RWPE1 (cell line): ENCODE results near the gene KRTAP4-8.
A peak's percentile ranks its signal among the peaks of the same experiment; 100 is the strongest.
"Not testable (repeated sequence)": the region's sequence is repeated elsewhere in the genome, so short reads cannot be mapped to it uniquely, and the experiment has no call there.

Experiments used
- CTCF ChIA-PET: fragments of 350-600 bp; sonication (Branson Sonifier 250); formaldehyde crosslinking; extraction: SDS; loops from one replicate; lab custom pipeline; 2021; lab: Yijun Ruan, JAX
- POLR2A ChIA-PET: fragments of 400-600 bp; formaldehyde crosslinking; extraction: SDS; loops from one replicate; lab custom pipeline; 2020; ENCODE audit warnings: antibody characterized with exemption; ENCODE audit not compliant: low non-redundant PET; lab: Yijun Ruan, JAX
- DNase-seq: peaks from one replicate; pipeline ENCODE4 v3.0.0; 2012; ENCODE audit warnings: low spot score
- H3K27ac ChIP-seq: fragments of 450-650 bp; 2 replicates; pipeline ENCODE4 v1.5.1; 2017
- TF ChIP-seq, protein P1 (sequence below): fragments of 450-650 bp; conservative IDR thresholded peaks from 2 replicates; pipeline ENCODE4 v1.5.1; 2017; ENCODE audit warnings: low read depth, mild to moderate bottlenecking

KRTAP4-8 gene

DNA sequence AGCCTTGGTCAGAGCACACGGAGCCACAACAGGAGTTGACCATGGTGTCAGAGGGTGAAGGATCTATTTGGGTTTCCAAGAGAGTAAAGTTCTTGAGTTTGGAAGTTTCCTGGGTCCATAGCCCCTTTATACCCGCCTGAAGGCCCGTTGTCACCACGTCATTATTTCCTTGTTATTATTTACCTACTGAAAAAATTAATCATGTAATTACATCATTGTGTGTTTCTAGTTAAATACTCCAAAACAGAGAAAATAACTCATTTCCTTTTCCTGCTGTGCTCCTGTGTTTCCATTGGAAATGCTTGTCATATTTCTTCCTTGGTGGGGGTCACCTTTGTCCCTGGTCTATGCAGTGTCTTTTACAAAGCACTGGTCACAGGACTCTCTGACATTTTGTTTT lies at the start of gene KRTAP4-8:
Gene KRTAP4-8 (minus strand): TSS at position 101 of the 400 bp plus-strand sequence. CDS start 58 bp downstream, at position 43.
- no peak for DNase-seq
- POLR2A ChIA-PET, result no interaction called here
- TF ChIP-seq, protein P1, sequence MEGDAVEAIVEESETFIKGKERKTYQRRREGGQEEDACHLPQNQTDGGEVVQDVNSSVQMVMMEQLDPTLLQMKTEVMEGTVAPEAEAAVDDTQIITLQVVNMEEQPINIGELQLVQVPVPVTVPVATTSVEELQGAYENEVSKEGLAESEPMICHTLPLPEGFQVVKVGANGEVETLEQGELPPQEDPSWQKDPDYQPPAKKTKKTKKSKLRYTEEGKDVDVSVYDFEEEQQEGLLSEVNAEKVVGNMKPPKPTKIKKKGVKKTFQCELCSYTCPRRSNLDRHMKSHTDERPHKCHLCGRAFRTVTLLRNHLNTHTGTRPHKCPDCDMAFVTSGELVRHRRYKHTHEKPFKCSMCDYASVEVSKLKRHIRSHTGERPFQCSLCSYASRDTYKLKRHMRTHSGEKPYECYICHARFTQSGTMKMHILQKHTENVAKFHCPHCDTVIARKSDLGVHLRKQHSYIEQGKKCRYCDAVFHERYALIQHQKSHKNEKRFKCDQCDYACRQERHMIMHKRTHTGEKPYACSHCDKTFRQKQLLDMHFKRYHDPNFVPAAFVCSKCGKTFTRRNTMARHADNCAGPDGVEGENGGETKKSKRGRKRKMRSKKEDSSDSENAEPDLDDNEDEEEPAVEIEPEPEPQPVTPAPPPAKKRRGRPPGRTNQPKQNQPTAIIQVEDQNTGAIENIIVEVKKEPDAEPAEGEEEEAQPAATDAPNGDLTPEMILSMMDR, result no peak
- CTCF ChIA-PET, result no interaction called here
- H3K27ac ChIP-seq, result peak within 1 kb of the TSS; percentile 53; the same call in 1 of the 2 replicates

DNA sequence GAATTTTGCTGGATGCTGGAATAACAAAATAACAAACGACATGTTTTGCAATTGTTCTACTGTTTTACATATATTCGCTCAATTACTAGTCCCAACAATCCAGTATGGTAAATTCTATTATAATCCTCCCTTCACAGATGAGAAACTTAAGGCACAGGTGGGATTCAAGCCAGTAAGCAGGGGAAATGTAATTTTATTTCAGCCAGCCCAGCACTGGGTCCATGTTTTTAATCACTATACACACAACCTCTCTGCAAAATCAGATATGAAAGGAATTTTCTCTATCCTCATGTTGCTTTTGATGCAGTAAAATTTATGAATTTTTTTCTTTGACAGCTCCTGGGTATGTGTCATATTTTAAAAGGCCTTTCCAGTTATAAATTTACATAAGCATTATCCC lies 47.3 kb upstream of the KRTAP4-8 start:
- ChIA-PET CTCF (no interaction called here), POLR2A (no interaction called here)
- TF ChIP-seq, protein P1, result no peak
- DNase-seq, result no peak
- no peak overlapping the region for H3K27ac ChIP-seq

DNA sequence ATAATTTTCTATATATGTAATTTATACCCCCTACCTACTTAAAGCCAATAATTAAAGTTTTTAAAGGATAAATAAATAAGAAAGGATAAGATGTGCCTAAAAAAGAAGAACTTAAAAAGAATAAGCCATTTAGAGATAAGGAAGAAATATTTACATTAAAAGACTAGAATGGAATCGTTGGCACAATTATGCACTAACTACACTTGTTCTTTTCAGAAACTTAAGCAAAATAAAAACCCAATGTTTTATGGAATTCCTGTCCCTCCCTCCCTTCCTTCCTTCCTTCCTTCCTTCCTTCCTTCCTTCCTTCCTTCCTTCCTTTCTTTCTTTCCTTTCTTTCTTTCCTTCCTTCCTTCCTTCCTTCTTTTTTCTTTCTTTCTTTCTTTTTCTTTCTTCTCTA lies 46.9 kb upstream of the KRTAP4-8 start:
- no peak for DNase-seq
- TF ChIP-seq, protein P1, result no peak
- no peak overlapping the region for H3K27ac ChIP-seq
- ChIA-PET POLR2A (no interaction called here), CTCF (no interaction called here)

DNA sequence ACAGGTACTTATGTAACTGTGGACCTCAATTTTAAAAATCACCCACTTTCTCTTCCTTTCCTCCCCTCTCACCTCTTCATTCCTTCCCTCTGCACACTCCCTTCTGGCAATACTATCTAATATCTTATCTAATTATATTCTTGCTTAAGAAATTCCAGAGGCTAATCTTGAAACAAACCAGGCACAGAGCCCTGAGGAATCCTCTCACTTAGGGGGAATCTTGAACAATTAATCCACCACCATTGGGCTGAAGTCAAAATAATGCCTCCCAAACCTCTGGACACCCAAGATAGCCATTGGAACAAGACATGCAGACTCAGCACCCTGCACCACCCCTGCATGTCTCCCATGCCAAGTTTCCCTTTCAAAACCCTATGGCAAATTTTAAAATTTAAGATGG lies 43.4 kb upstream of the KRTAP4-8 start:
- POLR2A ChIA-PET, result no interaction called here
- H3K27ac ChIP-seq, result no peak overlapping the region
- CTCF ChIA-PET, result interaction anchor here (0.8 kb wide), 1 partner anchor 159 kb away, joined by 4 read pairs; no protein-coding TSS in a partner anchor
- TF ChIP-seq, protein P1, result no peak
- DNase-seq, result no peak

DNA sequence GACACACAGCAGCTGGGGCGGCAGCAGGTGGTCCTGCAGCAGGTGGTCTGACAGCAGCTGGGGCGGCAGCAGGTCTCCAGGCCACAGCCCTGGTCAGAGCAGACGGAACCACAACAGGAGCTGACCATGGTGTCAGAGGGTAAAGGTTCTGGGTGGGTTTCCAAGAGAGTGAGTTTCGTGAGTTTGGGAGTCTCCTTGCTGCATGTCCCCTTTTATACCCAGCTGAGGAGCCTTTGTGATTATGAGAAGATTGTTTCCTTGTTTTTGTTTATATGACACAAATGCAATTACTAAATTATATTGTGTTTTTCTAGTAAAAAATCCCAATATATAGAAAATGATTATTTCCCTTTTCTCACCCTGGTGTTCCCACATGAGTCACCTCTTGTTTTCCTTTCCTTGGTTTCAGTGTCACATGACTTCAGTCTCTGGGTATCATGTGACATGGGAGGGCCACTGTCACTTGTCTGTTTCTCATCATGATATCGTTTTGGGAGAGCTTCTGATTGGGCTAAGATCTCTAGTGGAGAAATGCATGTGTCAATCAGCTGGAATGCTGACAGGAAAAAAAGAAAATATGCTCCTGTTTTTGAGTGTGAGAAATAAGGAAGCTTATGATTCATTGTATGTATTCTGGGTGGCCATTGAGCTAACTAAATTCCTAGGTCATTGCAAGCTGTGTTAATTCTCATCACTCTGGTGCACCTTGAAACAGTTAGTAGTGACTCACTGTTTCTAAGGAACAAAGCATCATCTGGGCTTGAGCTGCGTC lies 42.6 kb upstream of the KRTAP4-8 start, which contains the start of gene KRTAP4-6:
Gene KRTAP4-6 (minus strand): TSS at position 185 of the 772 bp plus-strand sequence. CDS start 57 bp downstream, at position 128.
- POLR2A ChIA-PET, result no interaction called here
- peak within 1 kb of the TSS; percentile 48; the same call in 1 of the 2 replicates for H3K27ac ChIP-seq
- TF ChIP-seq, protein P1, result no peak
- DNase-seq, result peak; percentile 74
- CTCF ChIA-PET, result interaction anchor here (0.6 to 0.8 kb wide), 2 partner anchors 159 to 264 kb away, joined by 3 to 4 read pairs; no protein-coding TSS in a partner anchor

DNA sequence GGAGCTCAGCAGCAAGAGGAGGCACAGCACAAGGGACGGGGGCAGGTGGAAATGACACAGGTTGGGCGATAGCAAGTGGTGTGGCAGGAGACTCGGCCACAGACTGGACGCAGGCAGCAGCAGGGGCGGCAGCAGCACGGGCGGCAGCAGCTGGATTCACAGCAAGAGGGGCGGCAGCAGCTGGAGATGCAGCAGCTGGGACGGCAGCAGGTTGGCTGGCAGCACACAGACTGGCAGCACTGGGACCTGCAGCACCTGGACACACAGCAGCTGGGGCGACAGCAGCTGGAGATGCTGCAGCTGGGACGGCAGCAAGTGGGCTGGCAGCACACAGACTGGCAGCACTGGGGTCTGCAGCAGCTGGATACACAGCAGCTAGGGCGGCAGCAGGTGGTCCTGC lies 41.9 kb upstream of the KRTAP4-8 start:
- CTCF ChIA-PET, result interaction anchor here (0.6 kb wide), 1 partner anchor 264 kb away, joined by 3 read pairs; no protein-coding TSS in a partner anchor

More for the DNA sequence above, 41.9 kb upstream of the KRTAP4-8 start:
- DNase-seq, POLR2A ChIA-PET: not testable (repeated sequence)
- peak overlapping the region; percentile 48; the same call in 1 of the 2 replicates for H3K27ac ChIP-seq
